ENCODE data around the gene NTRK2. TPM values are rescaled to one million over a fixed set of nuclear protein-coding genes. Genes with fewer than 3 reads are reported as not detected.

NTRK2 gene
- total RNA-seq, 4 donors from 2014 or later, result 1.1 to 7.3 (median 1.5) TPM

GRCh38 chr9:84879631-84880030, 210.1 kb downstream of the NTRK2 start:
- Histone ChIP-seq H3K9me3 (no peaks in the 10 kb centered on the region), H3K36me3 (no peaks in the 10 kb centered on the region), H3K4me1 (no peaks in the 10 kb centered on the region), H3K4me3 (no peak overlapping the region), H3K27ac (no peak overlapping the region), H3K27me3 (no peaks in the 10 kb centered on the region)
- TF ChIP-seq POLR2A (IDR thresholded peaks at IDR 0.05) (no peak), CTCF (IDR thresholded peaks at IDR 0.05 in 4 of 5, conservative IDR thresholded peaks at IDR 0.05 in 1 of 5) (no peak)
- no peak for ATAC-seq
- intact Hi-C loops (cut with DNase I; ENCODE audit: low total_unique reads), result no loop called here
- DNase-seq, result no peak
- in situ Hi-C loops (cut with MboI; ENCODE audit: low sequenced_read_pairs in 4 of 4), result no loop called here

GRCh38 chr9:84880835-84881234, 211.3 kb downstream of the NTRK2 start:
- no peak for ATAC-seq
- in situ Hi-C loops (cut with MboI; ENCODE audit: low sequenced_read_pairs in 4 of 4), result no loop called here
- H3K36me3 ChIP-seq, result no peaks in the 10 kb centered on the region
- H3K4me3 ChIP-seq, result no peak overlapping the region
- no peaks in the 10 kb centered on the region for H3K27me3 ChIP-seq
- no peak for TF ChIP-seq CTCF (IDR thresholded peaks at IDR 0.05 in 4 of 5, conservative IDR thresholded peaks at IDR 0.05 in 1 of 5)
- TF ChIP-seq POLR2A (IDR thresholded peaks at IDR 0.05), result no peak
- no peak for DNase-seq
- no peaks in the 10 kb centered on the region for H3K4me1 ChIP-seq
- H3K9me3 ChIP-seq, result no peaks in the 10 kb centered on the region
- intact Hi-C loops (cut with DNase I; ENCODE audit: low total_unique reads), result no loop called here
- no peak overlapping the region for H3K27ac ChIP-seq

- H3K27ac ChIP-seq, result no peak overlapping the region
- intact Hi-C loops (cut with DNase I; ENCODE audit: low total_unique reads) (no loop called here), in situ Hi-C loops (cut with MboI; ENCODE audit: low sequenced_read_pairs in 4 of 4) (no loop called here)
- no peaks in the 10 kb centered on the region for H3K27me3 ChIP-seq
- DNase-seq, result no peak
- H3K4me1 ChIP-seq, result no peaks in the 10 kb centered on the region
- no peaks in the 10 kb centered on the region for H3K36me3 ChIP-seq
- H3K4me3 ChIP-seq, result no peak overlapping the region
- no peak for ATAC-seq
- H3K9me3 ChIP-seq, result no peaks in the 10 kb centered on the region
- no peak for TF ChIP-seq POLR2A (IDR thresholded peaks at IDR 0.05)
Observed at GRCh38 chr9:84886866-84887265, 217.3 kb downstream of the NTRK2 start.

GRCh38 chr9:84891924-84892323, 222.4 kb downstream of the NTRK2 start:
- intact Hi-C loops (cut with DNase I; ENCODE audit: low total_unique reads), result no loop called here
- in situ Hi-C loops (cut with MboI; ENCODE audit: low sequenced_read_pairs in 4 of 4), result no loop called here
- no peak overlapping the region for H3K4me3 ChIP-seq
- no peak for DNase-seq
- H3K27me3 ChIP-seq, result no peaks in the 10 kb centered on the region
- no peaks in the 10 kb centered on the region for H3K4me1 ChIP-seq
- H3K9me3 ChIP-seq, result no peaks in the 10 kb centered on the region
- TF ChIP-seq POLR2A (IDR thresholded peaks at IDR 0.05) (no peak), CTCF (IDR thresholded peaks at IDR 0.05 in 4 of 5, conservative IDR thresholded peaks at IDR 0.05 in 1 of 5) (no peak)
- H3K27ac ChIP-seq, result no peak overlapping the region
- no peaks in the 10 kb centered on the region for H3K36me3 ChIP-seq
- no peak for ATAC-seq

- Histone ChIP-seq H3K9me3 (no peaks in the 10 kb centered on the region), H3K4me1 (no peaks in the 10 kb centered on the region), H3K4me3 (no peak overlapping the region), H3K36me3 (no peaks in the 10 kb centered on the region), H3K27ac (no peak overlapping the region), H3K27me3 (no peaks in the 10 kb centered on the region)
- TF ChIP-seq CTCF (IDR thresholded peaks at IDR 0.05 in 4 of 5, conservative IDR thresholded peaks at IDR 0.05 in 1 of 5) (no peak), POLR2A (IDR thresholded peaks at IDR 0.05) (no peak)
- ATAC-seq (no peak), DNase-seq (no peak)
- in situ Hi-C loops (cut with MboI; ENCODE audit: low sequenced_read_pairs in 4 of 4) (no loop called here), intact Hi-C loops (cut with DNase I; ENCODE audit: low total_unique reads) (no loop called here)
Observed at GRCh38 chr9:84893419-84894128, 224.0 kb downstream of the NTRK2 start.
